ENCODE data around the gene RASA3. TPM values are rescaled to one million over a fixed set of nuclear protein-coding genes. Genes with fewer than 3 reads are reported as not detected.

Gene RASA3
- total RNA-seq, 2 experiments from 2014 or later, result 97.2 to 99.3 TPM

- DNase-seq, result no peak
- no peak overlapping the region for H3K4me3 Mint-ChIP-seq
- H3K4me1 Mint-ChIP-seq, result peaks cover 4% of the 10 kb centered on the region
- H3K27me3 Mint-ChIP-seq, result no peaks in the 10 kb centered on the region
- no peak overlapping the region for H3K27ac Mint-ChIP-seq
- no peaks in the 10 kb centered on the region for H3K9me3 Mint-ChIP-seq
- POLR2A ChIA-PET, result no interaction called here
- CTCF ChIA-PET, result interaction anchor here (1.3 kb wide), 1 partner anchor 124 kb away, joined by 3 read pairs; no protein-coding TSS in a partner anchor
- no peaks in the 10 kb centered on the region for H3K36me3 Mint-ChIP-seq (ENCODE audit: low read depth)
Measured at GRCh38 chr13:113947311-113948033, 185.0 kb downstream of the RASA3 start.

GRCh38 chr13:113946409-113947181 is 185.8 kb downstream of the RASA3 start:
- Mint-ChIP-seq H3K4me1 (peaks cover under 1% of the 10 kb centered on the region), H3K27ac (no peak overlapping the region), H3K9me3 (no peaks in the 10 kb centered on the region), H3K4me3 (no peak overlapping the region), H3K36me3 (ENCODE audit: low read depth) (no peaks in the 10 kb centered on the region), H3K27me3 (no peaks in the 10 kb centered on the region)
- ChIA-PET POLR2A (no interaction called here), CTCF (interaction anchor here (1.3 kb wide), 1 partner anchor 123 kb away, joined by 3 read pairs; no protein-coding TSS in a partner anchor)
- no peak for DNase-seq

GRCh38 chr13:113945857-113946408 is 186.5 kb downstream of the RASA3 start:
- Mint-ChIP-seq H3K4me1 (no peaks in the 10 kb centered on the region), H3K4me3 (no peak overlapping the region), H3K9me3 (no peaks in the 10 kb centered on the region), H3K27me3 (no peaks in the 10 kb centered on the region), H3K36me3 (ENCODE audit: low read depth) (no peaks in the 10 kb centered on the region), H3K27ac (no peak overlapping the region)
- CTCF ChIA-PET, result no interaction called here
- no peak for DNase-seq
- POLR2A ChIA-PET, result no interaction called here

- H3K4me1 Mint-ChIP-seq, result no peaks in the 10 kb centered on the region
- ChIA-PET POLR2A (no interaction called here), CTCF (no interaction called here)
- DNase-seq, result no peak
- no peak overlapping the region for H3K27ac Mint-ChIP-seq
- no peak overlapping the region for H3K4me3 Mint-ChIP-seq
- H3K36me3 Mint-ChIP-seq (ENCODE audit: low read depth), result no peaks in the 10 kb centered on the region
- no peaks in the 10 kb centered on the region for H3K9me3 Mint-ChIP-seq
- no peaks in the 10 kb centered on the region for H3K27me3 Mint-ChIP-seq
Measured at GRCh38 chr13:113943821-113944565, 188.4 kb downstream of the RASA3 start.

- Mint-ChIP-seq H3K9me3 (no peaks in the 10 kb centered on the region), H3K4me3 (no peak overlapping the region), H3K27me3 (no peaks in the 10 kb centered on the region), H3K36me3 (ENCODE audit: low read depth) (no peaks in the 10 kb centered on the region), H3K4me1 (no peaks in the 10 kb centered on the region), H3K27ac (no peak overlapping the region)
- DNase-seq, result no peak
- ChIA-PET POLR2A (no interaction called here), CTCF (no interaction called here)
Measured at GRCh38 chr13:113942591-113943103, 189.8 kb downstream of the RASA3 start.

- Mint-ChIP-seq H3K36me3 (ENCODE audit: low read depth) (no peaks in the 10 kb centered on the region), H3K27ac (no peak overlapping the region), H3K4me3 (no peak overlapping the region), H3K9me3 (no peaks in the 10 kb centered on the region), H3K4me1 (no peaks in the 10 kb centered on the region), H3K27me3 (peaks cover 2% of the 10 kb centered on the region)
- no peak for DNase-seq
- POLR2A ChIA-PET, result no interaction called here
- CTCF ChIA-PET, result no interaction called here
Measured at GRCh38 chr13:113941571-113942191, 190.7 kb downstream of the RASA3 start.

- no peaks in the 10 kb centered on the region for H3K4me1 Mint-ChIP-seq
- no peaks in the 10 kb centered on the region for H3K36me3 Mint-ChIP-seq (ENCODE audit: low read depth)
- POLR2A ChIA-PET, result no interaction called here
- no peaks in the 10 kb centered on the region for H3K9me3 Mint-ChIP-seq
- no peak overlapping the region for H3K4me3 Mint-ChIP-seq
- H3K27ac Mint-ChIP-seq, result no peak overlapping the region
- peaks cover 5% of the 10 kb centered on the region for H3K27me3 Mint-ChIP-seq
- no peak for DNase-seq
- CTCF ChIA-PET, result no interaction called here
Measured at GRCh38 chr13:113939944-113940297, 192.5 kb downstream of the RASA3 start.

GRCh38 chr13:113939129-113939943 is 193.1 kb downstream of the RASA3 start:
- CTCF ChIA-PET, result no interaction called here

GRCh38 chr13:113938716-113939115 is 193.7 kb downstream of the RASA3 start:
- no peak for DNase-seq
- Mint-ChIP-seq H3K4me3 (no peak overlapping the region), H3K9me3 (no peaks in the 10 kb centered on the region), H3K36me3 (ENCODE audit: low read depth) (no peaks in the 10 kb centered on the region), H3K27ac (no peak overlapping the region), H3K4me1 (no peaks in the 10 kb centered on the region), H3K27me3 (peaks cover 8% of the 10 kb centered on the region)
- POLR2A ChIA-PET, result no interaction called here
- CTCF ChIA-PET, result no interaction called here

More at GRCh38 chr13:113939129-113939943, 193.1 kb downstream of the RASA3 start:
- POLR2A ChIA-PET, result no interaction called here
- H3K4me1 Mint-ChIP-seq, result no peaks in the 10 kb centered on the region
- no peak for DNase-seq
- H3K27me3 Mint-ChIP-seq, result peaks cover 5% of the 10 kb centered on the region
- H3K36me3 Mint-ChIP-seq (ENCODE audit: low read depth), result no peaks in the 10 kb centered on the region
- no peak overlapping the region for H3K27ac Mint-ChIP-seq
- H3K9me3 Mint-ChIP-seq, result no peaks in the 10 kb centered on the region
- no peak overlapping the region for H3K4me3 Mint-ChIP-seq

GRCh38 chr13:113938246-113938645 is 194.2 kb downstream of the RASA3 start:
- POLR2A ChIA-PET, result no interaction called here
- no peak overlapping the region for H3K27ac Mint-ChIP-seq
- no peaks in the 10 kb centered on the region for H3K36me3 Mint-ChIP-seq (ENCODE audit: low read depth)
- no peak overlapping the region for H3K4me3 Mint-ChIP-seq
- CTCF ChIA-PET, result no interaction called here
- no peak for DNase-seq
- H3K4me1 Mint-ChIP-seq, result no peaks in the 10 kb centered on the region
- H3K27me3 Mint-ChIP-seq, result peaks cover 11% of the 10 kb centered on the region
- no peaks in the 10 kb centered on the region for H3K9me3 Mint-ChIP-seq

GRCh38 chr13:113937527-113938180 is 194.8 kb downstream of the RASA3 start:
- POLR2A ChIA-PET, result interaction anchor here (0.8 kb wide), 1 partner anchor 16 kb away, joined by 3 read pairs; no protein-coding TSS in a partner anchor
- H3K4me3 Mint-ChIP-seq, result no peak overlapping the region
- peaks cover 14% of the 10 kb centered on the region for H3K27me3 Mint-ChIP-seq
- no peaks in the 10 kb centered on the region for H3K36me3 Mint-ChIP-seq (ENCODE audit: low read depth)
- no peak overlapping the region for H3K27ac Mint-ChIP-seq
- H3K4me1 Mint-ChIP-seq, result no peaks in the 10 kb centered on the region
- H3K9me3 Mint-ChIP-seq, result no peaks in the 10 kb centered on the region
- CTCF ChIA-PET, result no interaction called here
- no peak for DNase-seq

- Mint-ChIP-seq H3K4me3 (no peak overlapping the region), H3K27ac (no peak overlapping the region), H3K9me3 (no peaks in the 10 kb centered on the region), H3K36me3 (ENCODE audit: low read depth) (no peaks in the 10 kb centered on the region), H3K4me1 (peaks cover 2% of the 10 kb centered on the region), H3K27me3 (peaks cover 18% of the 10 kb centered on the region)
- ChIA-PET CTCF (no interaction called here), POLR2A (interaction anchor here (0.8 kb wide), 1 partner anchor 16 kb away, joined by 3 read pairs; no protein-coding TSS in a partner anchor)
- DNase-seq, result no peak
Measured at GRCh38 chr13:113937073-113937472, 195.3 kb downstream of the RASA3 start.

Data from activated CD4-positive, alpha-beta memory T cell treated with anti-CD3 and anti-CD28 coated beads, Interleukin-2, amount 10 ng/mL, durations not matched to agents 7 days and 5 days (primary cell).